Epithelial cell of proximal tubule (primary cell): Measurements from ENCODE around the gene TLE3. TPM values are rescaled to one million over a fixed set of nuclear protein-coding genes. Genes with fewer than 3 reads are reported as not detected.
"Not testable (repeated sequence)": the region's sequence is repeated elsewhere in the genome, so short reads cannot be mapped to it uniquely, and the experiment has no call there.

Experiments used
- DNase-seq: peaks from one replicate; pipeline ENCODE4 v3.0.0-alpha.2; 2011; ENCODE audit warnings: low read depth
- H3K4me3 ChIP-seq: 2 replicates; pipeline ENCODE4 v1.5.1; 2011; ENCODE audit warnings: low read depth, mild to moderate bottlenecking, low read length
- CTCF ChIP-seq: conservative IDR thresholded peaks from 2 replicates; pipeline ENCODE4 v1.5.1; 2012; ENCODE audit warnings: low read depth, mild to moderate bottlenecking, low read length
- total RNA-seq: library from RNA; depleted of rRNA; stranded (reverse); fragments of >200 nt; gene quantifications from 2 replicates; pipeline ENCODE4 v1.2.3, GENCODE V29; 2015

Gene TLE3
- total RNA-seq, 1 donor from 2014 or later: 34.8 TPM

GRCh38 chr15:70142072-70142321 lies 44.3 kb upstream of the TLE3 start:
- TF ChIP-seq CTCF: no peak
- H3K4me3 ChIP-seq: no peak overlapping the region
- DNase-seq: no peak

GRCh38 chr15:70141376-70142071 lies 43.8 kb upstream of the TLE3 start:
- DNase-seq: no peak
- H3K4me3 ChIP-seq: no peak overlapping the region
- TF ChIP-seq CTCF: no peak

GRCh38 chr15:70140543-70141375 lies 43.0 kb upstream of the TLE3 start:
- no peak for TF ChIP-seq CTCF
- no peak for DNase-seq
- H3K4me3 ChIP-seq: no peak overlapping the region

GRCh38 chr15:70140025-70140542 lies 42.4 kb upstream of the TLE3 start:
- no peak for TF ChIP-seq CTCF
- DNase-seq: no peak
- H3K4me3 ChIP-seq: no peak overlapping the region

GRCh38 chr15:70137967-70138366 lies 40.2 kb upstream of the TLE3 start:
- no peak overlapping the region for H3K4me3 ChIP-seq
- no peak for TF ChIP-seq CTCF
- no peak for DNase-seq

- not testable (repeated sequence) for DNase-seq, H3K4me3 ChIP-seq
Observed at GRCh38 chr15:70137021-70137420, 39.3 kb upstream of the TLE3 start.

GRCh38 chr15:70133781-70134421 lies 36.2 kb upstream of the TLE3 start:
- TF ChIP-seq CTCF: no peak
- DNase-seq: no peak
- no peak overlapping the region for H3K4me3 ChIP-seq
